Fibroblast of lung (primary cell): ENCODE data around the gene MYBPC2. TPM values are rescaled to one million over a fixed set of nuclear protein-coding genes. Genes with fewer than 3 reads are reported as not detected.

Source experiments
- DNase-seq, 2 donors: peaks; one replicate each; pipeline versions ENCODE4 v3.0.0 to v3.0.0-alpha.2; 2010; ENCODE audit warnings: low read depth in 2 of 2
- H2AFZ ChIP-seq: 2 replicates; pipeline ENCODE4 v1.5.1; 2012; ENCODE audit warnings: low read length, control low read depth, inconsistent platforms
- H3K27ac ChIP-seq: 2 replicates; pipeline ENCODE4 v1.5.1; 2011; ENCODE audit warnings: low read length, control low read depth; ENCODE audit not compliant: insufficient read depth
- H3K27me3 ChIP-seq: 2 replicates; pipeline ENCODE4 v1.5.1; 2011; ENCODE audit warnings: mild to moderate bottlenecking, low read length; ENCODE audit not compliant: control insufficient read depth, insufficient read depth
- H3K36me3 ChIP-seq: 2 replicates; pipeline ENCODE4 v1.5.1; 2011; ENCODE audit warnings: low read length; ENCODE audit not compliant: control insufficient read depth, insufficient read depth
- H3K4me1 ChIP-seq: 2 replicates; pipeline ENCODE4 v1.5.1; 2011; ENCODE audit warnings: low read length; ENCODE audit not compliant: control insufficient read depth, insufficient read depth; ENCODE audit errors: extremely low read depth
- H3K4me2 ChIP-seq: 2 replicates; pipeline ENCODE4 v1.5.1; 2011; ENCODE audit warnings: low read length, control low read depth; ENCODE audit not compliant: insufficient read depth; ENCODE audit errors: extremely low read depth
- H3K4me3 ChIP-seq, 4 experiments: fragments of 200-600 bp in 1 of 4; sonication (generic) in 1 of 4; replicated peaks in 1 of 4; 2 replicates each; pipeline ENCODE4 v1.5.1; 2011 to 2016; ENCODE audit warnings: low read length in 4 of 4, low read depth in 3 of 4, mild to moderate bottlenecking in 3 of 4, control low read depth in 2 of 4, inconsistent platforms in 1 of 4, mixed read lengths in 1 of 4; ENCODE audit not compliant: insufficient read depth in 1 of 4; ENCODE audit errors: control extremely low read depth in 1 of 4
- H3K79me2 ChIP-seq: 2 replicates; pipeline ENCODE4 v1.5.1; 2012; ENCODE audit warnings: mild to moderate bottlenecking, low read length, inconsistent platforms; ENCODE audit not compliant: control insufficient read depth, insufficient read depth
- H3K9ac ChIP-seq: 2 replicates; pipeline ENCODE4 v1.5.1; 2011; ENCODE audit warnings: mild to moderate bottlenecking, low read length, control low read depth; ENCODE audit not compliant: insufficient read depth
- H3K9me3 ChIP-seq: 2 replicates; pipeline ENCODE4 v1.5.1; 2012; ENCODE audit warnings: low read depth, low read length; ENCODE audit not compliant: control insufficient read depth, insufficient read depth
- H4K20me1 ChIP-seq: 2 replicates; pipeline ENCODE4 v1.5.1; 2011; ENCODE audit warnings: low read length; ENCODE audit not compliant: control insufficient read depth, insufficient read depth; ENCODE audit errors: extremely low read depth
- CTCF ChIP-seq, 2 donors: IDR thresholded peaks in 1 of 2; conservative IDR thresholded peaks in 1 of 2; 1 replicate in 1 of 2; 2 replicates in 1 of 2; pipeline ENCODE4 v1.5.1; 2011 to 2012; ENCODE audit warnings: low read length in 2 of 2, control low read depth in 1 of 2, inconsistent platforms in 1 of 2, low read depth in 1 of 2, mild to moderate bottlenecking in 1 of 2
- EZH2 ChIP-seq: IDR thresholded peaks from 2 replicates; pipeline ENCODE4 v1.5.1; 2012; ENCODE audit warnings: low read length, control low read depth, mild to moderate bottlenecking; ENCODE audit errors: missing control alignments
- polyA plus RNA-seq, 2 donors: library from polyadenylated mRNA; depleted of rRNA in 1 of 2; stranded (reverse) in 1 of 2; unstranded in 1 of 2; fragments of >200 nt; gene quantifications; 2 replicates each; pipeline ENCODE4 v1.2.1, GENCODE V29; 2011 to 2012; ENCODE audit warnings: missing spikeins in 1 of 2
- total RNA-seq: library from RNA; depleted of rRNA; stranded (reverse); fragments of >200 nt; gene quantifications from 2 replicates; pipeline ENCODE4 v1.2.1, GENCODE V29; 2014

MYBPC2 gene
- total and polyA plus RNA-seq, 2 donors (not counting 1 experiment from before 2014, with no cell fraction given) = under 0.01 TPM; not detected in 1

- Histone ChIP-seq H3K9me3 (no peaks in the 10 kb centered on the region), H3K9ac (no peak overlapping the region), H3K4me1 (no peaks in the 10 kb centered on the region), H3K27me3 (peaks cover 1% of the 10 kb centered on the region), H2AFZ (no peak overlapping the region), H3K79me2 (peaks cover 8% of the 10 kb centered on the region), H3K27ac (no peak overlapping the region), H3K4me3 (no peak overlapping the region), H3K36me3 (peaks cover 9% of the 10 kb centered on the region), H4K20me1 (no peaks in the 10 kb centered on the region), H3K4me2 (no peak overlapping the region)
- no peak for DNase-seq
- no peak for TF ChIP-seq EZH2
- no peak for TF ChIP-seq CTCF (conservative IDR thresholded peaks at IDR 0.05 in 1 of 2, IDR thresholded peaks at IDR 0.05 in 1 of 2; ENCODE audit: low read depth in 1 of 2, low read length in 2 of 2)
These were observed 49.7 kb downstream of the MYBPC2 start for GRCh38 chr19:50482271-50482855.

- no peak overlapping the region for H3K27ac ChIP-seq
- no peaks in the 10 kb centered on the region for H4K20me1 ChIP-seq
- H3K27me3 ChIP-seq = peaks cover 4% of the 10 kb centered on the region
- no peaks in the 10 kb centered on the region for H3K4me1 ChIP-seq
- H3K4me2 ChIP-seq = no peak overlapping the region
- no peak for DNase-seq
- TF ChIP-seq CTCF (conservative IDR thresholded peaks at IDR 0.05 in 1 of 2, IDR thresholded peaks at IDR 0.05 in 1 of 2; ENCODE audit: low read depth in 1 of 2, low read length in 2 of 2) (no peak), EZH2 (no peak)
- H3K9me3 ChIP-seq = no peaks in the 10 kb centered on the region
- H3K36me3 ChIP-seq = peaks cover 9% of the 10 kb centered on the region
- H3K79me2 ChIP-seq = peaks cover 6% of the 10 kb centered on the region
- no peak overlapping the region for H3K9ac ChIP-seq
- H3K4me3 ChIP-seq = no peak overlapping the region
- H2AFZ ChIP-seq = no peak overlapping the region
These were observed 50.2 kb downstream of the MYBPC2 start for GRCh38 chr19:50482916-50483315.

- peaks cover 5% of the 10 kb centered on the region for H3K36me3 ChIP-seq
- H3K79me2 ChIP-seq = no peaks in the 10 kb centered on the region
- DNase-seq = no peak
- no peaks in the 10 kb centered on the region for H3K9me3 ChIP-seq
- no peak overlapping the region for H2AFZ ChIP-seq
- no peak overlapping the region for H3K27ac ChIP-seq
- H3K4me1 ChIP-seq = no peaks in the 10 kb centered on the region
- H4K20me1 ChIP-seq = no peaks in the 10 kb centered on the region
- no peak overlapping the region for H3K9ac ChIP-seq
- no peak overlapping the region for H3K4me3 ChIP-seq
- no peak overlapping the region for H3K4me2 ChIP-seq
- H3K27me3 ChIP-seq = peaks cover 12% of the 10 kb centered on the region
- no peak for TF ChIP-seq EZH2
- TF ChIP-seq CTCF (conservative IDR thresholded peaks at IDR 0.05 in 1 of 2, IDR thresholded peaks at IDR 0.05 in 1 of 2; ENCODE audit: low read depth in 1 of 2, low read length in 2 of 2) = no peak
These were observed 52.7 kb downstream of the MYBPC2 start for GRCh38 chr19:50485284-50485955.
